Measurements from ENCODE around the gene DOHH.

The DOHH gene

DNA sequence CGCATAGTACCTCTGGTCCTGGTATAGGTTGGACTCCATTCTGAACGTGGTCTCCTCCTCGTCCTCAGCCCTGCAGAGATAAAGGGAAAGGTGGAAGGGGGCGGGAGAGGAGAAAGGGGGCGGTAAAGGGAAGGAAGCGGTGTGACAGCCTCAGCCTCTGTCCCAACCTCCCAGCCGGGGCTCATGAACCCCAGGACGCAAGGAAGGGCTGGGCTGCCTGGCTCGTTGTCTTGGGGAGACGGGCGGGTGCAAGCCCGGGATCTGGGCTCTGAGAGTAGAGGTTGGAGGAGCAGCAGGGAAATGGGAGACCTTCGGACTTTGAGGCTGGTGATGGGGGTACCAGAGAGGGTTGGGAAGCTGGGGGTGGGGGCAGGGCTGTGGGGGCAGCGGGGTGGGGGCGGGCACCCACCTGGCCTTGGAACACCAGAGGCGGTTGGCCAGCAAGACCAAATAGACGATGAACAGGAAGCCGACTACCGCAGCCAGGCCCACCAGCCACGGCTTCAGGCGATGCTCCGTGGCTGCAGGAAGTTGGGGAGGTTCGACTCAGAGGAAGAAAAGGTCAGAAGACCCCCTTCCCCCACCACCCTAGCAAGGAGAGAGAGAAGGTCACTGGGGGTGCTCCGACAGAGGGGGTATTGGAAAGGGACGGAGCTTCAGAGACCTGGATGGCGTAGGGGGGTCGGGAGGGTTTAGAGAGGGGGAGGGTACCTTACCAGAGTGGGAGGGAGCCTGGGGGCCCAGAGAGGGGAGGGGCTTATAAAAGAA is 21.9 kb downstream of the DOHH start:
- Histone ChIP-seq H3K27me3 (ENCODE audit: insufficient read depth, low read length) (no peaks in the 10 kb centered on the region), H3K4ac (ENCODE audit: low read depth, low read length) (no peak overlapping the region), H3K14ac (ENCODE audit: low read length) (no peak overlapping the region), H2BK120ac (ENCODE audit: insufficient read depth, low read length, poor library complexity) (no peak overlapping the region), H3K23ac (ENCODE audit: low read length) (no peak overlapping the region), H3K18ac (ENCODE audit: low read length) (no peak overlapping the region), H2BK5ac (ENCODE audit: low read depth, low read length, poor library complexity) (no peak overlapping the region), H2BK12ac (ENCODE audit: low read length) (no peak overlapping the region), H2AFZ (ENCODE audit: insufficient read depth, low read length, poor library complexity) (no peak overlapping the region), H3K9me3 (ENCODE audit: insufficient read depth, low read depth, low read length) (peaks cover 20% of the 10 kb centered on the region), H3K4me2 (ENCODE audit: low read length) (no peak overlapping the region), H4K8ac (ENCODE audit: low read depth, low read length) (no peak overlapping the region), H3K79me2 (ENCODE audit: control insufficient read depth, insufficient read depth, low read length, poor library complexity) (no peaks in the 10 kb centered on the region), H3K36me3 (ENCODE audit: control insufficient read depth in 1 of 2, insufficient read depth in 2 of 2, low read length in 2 of 2) (no peaks in the 10 kb centered on the region), H3K4me3 (ENCODE audit: low read depth, low read length) (no peak overlapping the region), H4K12ac (ENCODE audit: low read depth, low read length) (no peak overlapping the region), H4K91ac (ENCODE audit: low read depth, low read length) (no peak overlapping the region), H3K79me1 (ENCODE audit: low read length) (no peaks in the 10 kb centered on the region), H3K9ac (ENCODE audit: low read length) (no peak overlapping the region), H3K4me1 (ENCODE audit: control insufficient read depth in 1 of 2, insufficient read depth in 2 of 2, low read length in 2 of 2) (no peaks in the 10 kb centered on the region), H2AK5ac (ENCODE audit: low read length) (no peak overlapping the region), H3K27ac (ENCODE audit: low read depth, low read length) (no peak overlapping the region)
- DNase-seq = no peak
- no CpG with 5 or more reads among the region's 27 CpGs for whole genome bisulfite sequencing (ENCODE audit: extremely low coverage, insufficient coverage, insufficient read length)

DNA sequence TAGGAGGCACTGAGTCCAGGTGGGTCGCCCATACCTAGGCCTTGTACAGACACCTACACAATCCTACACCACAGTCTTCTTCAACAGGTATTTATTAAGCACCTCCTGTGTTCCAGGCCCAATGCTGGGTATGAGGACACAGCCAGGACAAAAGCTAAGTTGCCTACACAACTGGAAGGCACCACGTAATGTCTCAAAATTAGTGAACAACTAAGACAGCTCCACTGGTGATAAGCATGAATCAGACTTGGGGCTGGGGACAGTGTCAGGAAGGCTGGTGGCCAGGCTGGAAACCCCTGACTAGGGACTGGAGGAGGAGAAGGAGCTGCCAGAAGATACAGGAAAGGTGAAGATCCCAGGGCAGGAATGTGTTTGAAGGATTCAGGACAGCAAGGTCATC is 22.5 kb downstream of the DOHH start:
- H3K79me1 ChIP-seq (ENCODE audit: low read length) = no peaks in the 10 kb centered on the region
- no peak overlapping the region for H4K91ac ChIP-seq (ENCODE audit: low read depth, low read length)
- H3K14ac ChIP-seq (ENCODE audit: low read length) = no peak overlapping the region
- H2BK120ac ChIP-seq (ENCODE audit: insufficient read depth, low read length, poor library complexity) = no peak overlapping the region
- no peaks in the 10 kb centered on the region for H3K27me3 ChIP-seq (ENCODE audit: insufficient read depth, low read length)
- no peak overlapping the region for H3K18ac ChIP-seq (ENCODE audit: low read length)
- no peak overlapping the region for H4K8ac ChIP-seq (ENCODE audit: low read depth, low read length)
- WGBS (ENCODE audit: extremely low coverage, insufficient coverage, insufficient read length) = no CpG with 5 or more reads among the region's 2 CpGs
- H3K79me2 ChIP-seq (ENCODE audit: control insufficient read depth, insufficient read depth, low read length, poor library complexity) = no peaks in the 10 kb centered on the region
- H3K9me3 ChIP-seq (ENCODE audit: insufficient read depth, low read depth, low read length) = peaks cover 20% of the 10 kb centered on the region
- no peak overlapping the region for H3K4me3 ChIP-seq (ENCODE audit: low read depth, low read length)
- H2AFZ ChIP-seq (ENCODE audit: insufficient read depth, low read length, poor library complexity) = no peak overlapping the region
- no peak for DNase-seq
- H3K27ac ChIP-seq (ENCODE audit: low read depth, low read length) = no peak overlapping the region
- H3K4ac ChIP-seq (ENCODE audit: low read depth, low read length) = no peak overlapping the region
- no peak overlapping the region for H3K23ac ChIP-seq (ENCODE audit: low read length)
- H3K4me1 ChIP-seq (ENCODE audit: control insufficient read depth in 1 of 2, insufficient read depth in 2 of 2, low read length in 2 of 2) = no peaks in the 10 kb centered on the region
- no peak overlapping the region for H4K12ac ChIP-seq (ENCODE audit: low read depth, low read length)
- H2AK5ac ChIP-seq (ENCODE audit: low read length) = no peak overlapping the region
- H2BK12ac ChIP-seq (ENCODE audit: low read length) = no peak overlapping the region
- no peaks in the 10 kb centered on the region for H3K36me3 ChIP-seq (ENCODE audit: control insufficient read depth in 1 of 2, insufficient read depth in 2 of 2, low read length in 2 of 2)
- H3K9ac ChIP-seq (ENCODE audit: low read length) = no peak overlapping the region
- no peak overlapping the region for H3K4me2 ChIP-seq (ENCODE audit: low read length)
- no peak overlapping the region for H2BK5ac ChIP-seq (ENCODE audit: low read depth, low read length, poor library complexity)

DNA sequence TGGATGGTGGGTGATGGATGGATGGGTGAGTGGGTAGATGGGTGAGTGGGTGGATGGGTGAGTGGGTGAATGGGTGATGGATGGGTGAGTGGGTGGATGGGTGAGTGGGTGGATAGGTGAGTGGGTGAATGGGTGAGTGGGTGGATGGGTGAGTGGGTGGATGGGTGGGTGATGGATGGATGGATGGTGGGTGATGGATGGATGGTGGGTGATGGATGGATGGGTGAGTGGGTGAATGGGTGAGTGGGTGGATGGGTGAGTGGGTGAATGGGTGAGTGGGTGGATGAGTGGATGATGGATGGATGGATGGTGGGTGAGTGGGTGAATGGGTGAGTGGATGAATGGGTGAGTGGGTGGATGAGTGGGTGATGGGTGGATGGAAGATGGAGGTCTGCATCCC is 23.0 kb downstream of the DOHH start:
- Histone ChIP-seq H3K4ac (ENCODE audit: low read depth, low read length) (no peak overlapping the region), H3K23ac (ENCODE audit: low read length) (no peak overlapping the region), H3K79me2 (ENCODE audit: control insufficient read depth, insufficient read depth, low read length, poor library complexity) (no peaks in the 10 kb centered on the region), H4K8ac (ENCODE audit: low read depth, low read length) (no peak overlapping the region), H3K27me3 (ENCODE audit: insufficient read depth, low read length) (no peaks in the 10 kb centered on the region), H3K27ac (ENCODE audit: low read depth, low read length) (no peak overlapping the region), H3K18ac (ENCODE audit: low read length) (no peak overlapping the region), H2BK5ac (ENCODE audit: low read depth, low read length, poor library complexity) (no peak overlapping the region), H3K36me3 (ENCODE audit: control insufficient read depth in 1 of 2, insufficient read depth in 2 of 2, low read length in 2 of 2) (no peaks in the 10 kb centered on the region), H3K9ac (ENCODE audit: low read length) (no peak overlapping the region), H3K9me3 (ENCODE audit: insufficient read depth, low read depth, low read length) (peaks cover 20% of the 10 kb centered on the region), H3K4me2 (ENCODE audit: low read length) (no peak overlapping the region), H3K14ac (ENCODE audit: low read length) (no peak overlapping the region), H3K4me1 (ENCODE audit: control insufficient read depth in 1 of 2, insufficient read depth in 2 of 2, low read length in 2 of 2) (no peaks in the 10 kb centered on the region), H2BK12ac (ENCODE audit: low read length) (no peak overlapping the region), H3K79me1 (ENCODE audit: low read length) (no peaks in the 10 kb centered on the region), H2AFZ (ENCODE audit: insufficient read depth, low read length, poor library complexity) (no peak overlapping the region), H4K91ac (ENCODE audit: low read depth, low read length) (no peak overlapping the region), H4K12ac (ENCODE audit: low read depth, low read length) (no peak overlapping the region), H2AK5ac (ENCODE audit: low read length) (no peak overlapping the region), H2BK120ac (ENCODE audit: insufficient read depth, low read length, poor library complexity) (no peak overlapping the region), H3K4me3 (ENCODE audit: low read depth, low read length) (no peak overlapping the region)
- no peak for DNase-seq

DNA sequence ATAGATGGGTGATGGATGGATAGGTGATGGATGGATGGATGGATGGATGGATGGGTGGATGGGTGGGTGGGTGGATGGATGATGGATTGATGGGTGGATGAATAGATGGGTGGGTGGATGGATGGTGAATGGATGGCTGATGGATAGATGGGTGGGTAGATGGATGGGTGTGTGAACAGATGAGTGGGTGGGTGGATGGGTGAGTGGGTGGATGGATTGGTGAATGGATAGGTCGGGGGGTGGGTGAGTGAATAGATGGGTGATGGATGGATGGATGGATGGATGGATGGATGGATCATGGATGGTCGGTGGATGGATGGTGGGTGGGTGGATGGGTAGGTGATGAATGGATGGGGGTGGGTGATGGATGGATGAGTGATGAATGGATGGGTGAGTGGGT is 23.6 kb downstream of the DOHH start:
- Histone ChIP-seq H4K8ac (ENCODE audit: low read depth, low read length) (no peak overlapping the region), H3K4me1 (ENCODE audit: control insufficient read depth in 1 of 2, insufficient read depth in 2 of 2, low read length in 2 of 2) (no peaks in the 10 kb centered on the region), H2AFZ (ENCODE audit: insufficient read depth, low read length, poor library complexity) (no peak overlapping the region), H2AK5ac (ENCODE audit: low read length) (no peak overlapping the region), H2BK5ac (ENCODE audit: low read depth, low read length, poor library complexity) (no peak overlapping the region), H3K27me3 (ENCODE audit: insufficient read depth, low read length) (no peaks in the 10 kb centered on the region), H3K18ac (ENCODE audit: low read length) (no peak overlapping the region), H3K79me1 (ENCODE audit: low read length) (no peaks in the 10 kb centered on the region), H3K4me2 (ENCODE audit: low read length) (no peak overlapping the region), H2BK120ac (ENCODE audit: insufficient read depth, low read length, poor library complexity) (no peak overlapping the region), H4K91ac (ENCODE audit: low read depth, low read length) (no peak overlapping the region), H4K12ac (ENCODE audit: low read depth, low read length) (no peak overlapping the region), H3K9me3 (ENCODE audit: insufficient read depth, low read depth, low read length) (peaks cover 20% of the 10 kb centered on the region), H3K36me3 (ENCODE audit: control insufficient read depth in 1 of 2, insufficient read depth in 2 of 2, low read length in 2 of 2) (no peaks in the 10 kb centered on the region), H3K79me2 (ENCODE audit: control insufficient read depth, insufficient read depth, low read length, poor library complexity) (no peaks in the 10 kb centered on the region), H3K4me3 (ENCODE audit: low read depth, low read length) (no peak overlapping the region), H3K4ac (ENCODE audit: low read depth, low read length) (no peak overlapping the region), H3K14ac (ENCODE audit: low read length) (no peak overlapping the region), H3K27ac (ENCODE audit: low read depth, low read length) (no peak overlapping the region), H3K23ac (ENCODE audit: low read length) (no peak overlapping the region), H2BK12ac (ENCODE audit: low read length) (no peak overlapping the region), H3K9ac (ENCODE audit: low read length) (no peak overlapping the region)
- no CpG with 5 or more reads among the region's 2 CpGs for WGBS (ENCODE audit: extremely low coverage, insufficient coverage, insufficient read length)
- no peak for DNase-seq
